ENCODE measurements around the gene VTI1B.

DNA sequence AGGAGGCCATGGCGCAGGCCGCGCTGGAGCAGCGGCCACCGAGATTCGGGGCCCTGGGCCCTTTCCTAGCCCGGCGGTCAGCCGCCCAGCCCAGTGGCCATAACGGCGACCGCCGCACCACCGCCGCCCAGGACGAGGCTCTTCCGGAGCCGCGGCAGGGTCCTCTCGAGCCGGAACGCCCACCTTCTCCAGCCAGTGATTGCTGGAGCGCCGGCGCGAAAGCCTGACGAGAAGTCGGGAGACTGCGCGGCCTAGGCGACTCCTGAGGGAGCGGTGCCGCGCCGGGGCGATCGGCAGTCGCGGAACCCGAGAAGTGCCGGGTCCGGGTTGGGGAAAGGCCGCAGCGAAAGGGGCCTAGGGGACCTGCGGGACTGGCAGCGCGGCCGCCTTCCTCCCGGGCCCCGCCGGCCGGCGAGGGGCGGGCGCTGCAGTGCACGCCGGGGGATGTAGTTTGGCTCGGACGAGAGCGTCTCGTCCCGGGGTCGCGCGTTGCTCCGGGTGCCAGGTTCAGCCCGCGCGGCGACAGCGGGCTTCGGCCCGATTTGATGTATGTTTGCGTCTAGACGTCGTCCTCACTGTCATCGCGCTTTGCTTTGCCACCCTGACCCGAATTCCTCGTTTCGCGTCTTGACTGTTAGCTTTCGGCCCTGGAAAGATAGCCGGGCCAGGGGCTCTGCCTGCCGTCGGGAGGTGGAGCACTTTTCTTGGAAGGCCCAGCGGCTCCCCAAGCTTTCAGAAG is at the start of gene VTI1B:
- TF ChIP-seq, protein P1, sequence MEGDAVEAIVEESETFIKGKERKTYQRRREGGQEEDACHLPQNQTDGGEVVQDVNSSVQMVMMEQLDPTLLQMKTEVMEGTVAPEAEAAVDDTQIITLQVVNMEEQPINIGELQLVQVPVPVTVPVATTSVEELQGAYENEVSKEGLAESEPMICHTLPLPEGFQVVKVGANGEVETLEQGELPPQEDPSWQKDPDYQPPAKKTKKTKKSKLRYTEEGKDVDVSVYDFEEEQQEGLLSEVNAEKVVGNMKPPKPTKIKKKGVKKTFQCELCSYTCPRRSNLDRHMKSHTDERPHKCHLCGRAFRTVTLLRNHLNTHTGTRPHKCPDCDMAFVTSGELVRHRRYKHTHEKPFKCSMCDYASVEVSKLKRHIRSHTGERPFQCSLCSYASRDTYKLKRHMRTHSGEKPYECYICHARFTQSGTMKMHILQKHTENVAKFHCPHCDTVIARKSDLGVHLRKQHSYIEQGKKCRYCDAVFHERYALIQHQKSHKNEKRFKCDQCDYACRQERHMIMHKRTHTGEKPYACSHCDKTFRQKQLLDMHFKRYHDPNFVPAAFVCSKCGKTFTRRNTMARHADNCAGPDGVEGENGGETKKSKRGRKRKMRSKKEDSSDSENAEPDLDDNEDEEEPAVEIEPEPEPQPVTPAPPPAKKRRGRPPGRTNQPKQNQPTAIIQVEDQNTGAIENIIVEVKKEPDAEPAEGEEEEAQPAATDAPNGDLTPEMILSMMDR (IDR thresholded peaks at IDR 0.05), result no peak
- no peak for TF ChIP-seq EZH2 (IDR thresholded peaks at IDR 0.05; ENCODE audit: borderline replicate concordance, insufficient read depth, low read depth, low read length, poor library complexity, severe bottlenecking)

Measured in B cell (primary cell).